GM21529 (cell line): ENCODE results near the gene OTX1.
"Not testable (repeated sequence)": the region's sequence is repeated elsewhere in the genome, so short reads cannot be mapped to it uniquely, and the experiment has no call there.

Experiments used
- ATAC-seq: cut with Tn5 transposase; IDR thresholded peaks from one replicate; pipeline ENCODE4 v1.9.1; 2021; ENCODE audit not compliant: unreplicated experiment

The OTX1 gene

GRCh38 chr2:63050334-63051041, at the start of gene OTX1:
Gene OTX1, plus strand, starts transcription at chr2:63050830. Its CDS starts 2,161 bp downstream, at chr2:63052991.
- peak; percentile 85 for ATAC-seq

- no peak for ATAC-seq
These were observed 49.1 kb upstream of the OTX1 start for GRCh38 chr2:63001576-63001975.

- no peak for ATAC-seq
These were observed 47.3 kb upstream of the OTX1 start for GRCh38 chr2:63003351-63003750.

GRCh38 chr2:63007813-63008458, 42.7 kb upstream of the OTX1 start:
- ATAC-seq, result no peak

GRCh38 chr2:63008838-63009237, 41.8 kb upstream of the OTX1 start:
- ATAC-seq, result no peak

- no peak for ATAC-seq
These were observed 41.1 kb upstream of the OTX1 start for GRCh38 chr2:63009490-63009889.

GRCh38 chr2:63012541-63012940, 38.1 kb upstream of the OTX1 start:
- ATAC-seq, result no peak

- ATAC-seq, result no peak
These were observed 37.2 kb upstream of the OTX1 start for GRCh38 chr2:63013438-63013837.

GRCh38 chr2:63015389-63015788, 35.2 kb upstream of the OTX1 start:
- ATAC-seq, result no peak

GRCh38 chr2:63018439-63018838, 32.2 kb upstream of the OTX1 start:
- ATAC-seq, result no peak

GRCh38 chr2:63019686-63020085, 30.9 kb upstream of the OTX1 start:
- not testable (repeated sequence) for ATAC-seq

GRCh38 chr2:63023444-63023843, 27.2 kb upstream of the OTX1 start:
- no peak for ATAC-seq

GRCh38 chr2:63027220-63027619, 23.4 kb upstream of the OTX1 start:
- no peak for ATAC-seq

- no peak for ATAC-seq
These were observed 21.6 kb upstream of the OTX1 start for GRCh38 chr2:63029058-63029457.

GRCh38 chr2:63034526-63034925, 16.1 kb upstream of the OTX1 start:
- no peak for ATAC-seq

GRCh38 chr2:63035169-63035568, 15.5 kb upstream of the OTX1 start:
- ATAC-seq, result no peak

- no peak for ATAC-seq
These were observed 15.0 kb upstream of the OTX1 start for GRCh38 chr2:63035660-63036059.

- ATAC-seq, result no peak
These were observed 12.6 kb upstream of the OTX1 start for GRCh38 chr2:63038034-63038433.

GRCh38 chr2:63040586-63040985, 10.0 kb upstream of the OTX1 start:
- no peak for ATAC-seq

GRCh38 chr2:63041592-63041991, 9.0 kb upstream of the OTX1 start:
- ATAC-seq, result no peak

GRCh38 chr2:63044362-63045327, 6.0 kb upstream of the OTX1 start:
- no peak for ATAC-seq

- ATAC-seq, result no peak
These were observed 4.1 kb upstream of the OTX1 start for GRCh38 chr2:63046552-63046951.
